Left ventricle myocardium inferior (tissue), 1 donor: ENCODE results near the gene CHKB. TPM values are rescaled to one million over a fixed set of nuclear protein-coding genes. Genes with fewer than 3 reads are reported as not detected.

Experiments
- DNase-seq: peaks from one replicate; pipeline ENCODE4 v3.0.0-alpha.2; 2020
- H3K27ac ChIP-seq: fragments of 200-600 bp; replicated peaks from 2 replicates; pipeline ENCODE4 v1.8.0; 2021
- H3K27me3 ChIP-seq: fragments of 200-600 bp; 2 replicates; pipeline ENCODE4 v1.8.0; 2021; ENCODE audit warnings: low read depth
- H3K36me3 ChIP-seq: fragments of 200-600 bp; 2 replicates; pipeline ENCODE4 v1.8.0; 2021
- H3K4me1 ChIP-seq: fragments of 200-600 bp; 2 replicates; pipeline ENCODE4 v1.8.0; 2021
- H3K4me3 ChIP-seq: fragments of 200-600 bp; 2 replicates; pipeline ENCODE4 v1.8.0; 2021; ENCODE audit warnings: mild to moderate bottlenecking, moderate library complexity
- H3K9me3 ChIP-seq: fragments of 200-600 bp; replicated peaks from 2 replicates; pipeline ENCODE4 v1.8.0; 2021
- intact Hi-C: fragments of 100-400 bp; cut with micrococcal nuclease; formaldehyde crosslinking; loops from one replicate; pipeline ENCODE4 v1.11.0; 2022
- total RNA-seq: library from RNA; stranded (reverse); fragmentation: NEBNext Ultra II Directional; extraction: Animal tissue kit (Norgen Biotek cat#: 25700); gene quantifications from one replicate; pipeline ENCODE4 v1.2.1, GENCODE V29; 2021
- TF ChIP-seq, protein P1 (sequence below): fragments of 200-600 bp; IDR thresholded peaks from 2 replicates; pipeline ENCODE4 v1.8.0; 2021; ENCODE audit warnings: antibody characterized with exemption, mild to moderate bottlenecking, borderline replicate concordance
- donor health status: DM: no; HTN: yes; CAD: no; lungs with severe emphysema.

Gene CHKB
- total RNA-seq, 1 donor from 2014 or later, result 36.0 TPM

DNA sequence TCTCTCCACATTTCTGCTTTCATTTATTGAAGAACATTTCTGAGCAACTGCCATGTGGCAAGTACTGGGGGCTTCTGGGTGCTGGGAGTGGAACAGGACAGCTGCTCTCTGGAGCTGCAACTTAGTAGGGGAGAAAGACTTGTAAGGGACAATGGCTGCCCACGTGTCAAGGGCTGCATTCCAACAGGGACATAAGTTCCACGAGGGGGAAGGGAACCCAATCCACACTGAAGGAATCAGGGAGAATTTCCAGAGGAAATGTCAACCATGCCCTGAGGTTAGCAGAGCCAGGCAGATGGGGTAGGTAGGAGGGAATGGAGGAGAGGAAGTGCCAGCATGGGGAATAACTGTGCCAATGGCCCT, 19.7 kb upstream of the CHKB start:
- DNase-seq, result no peak
- Histone ChIP-seq H3K36me3 (no peaks in the 10 kb centered on the region), H3K9me3 (no peaks in the 10 kb centered on the region), H3K4me3 (no peak overlapping the region), H3K4me1 (peaks cover 17% of the 10 kb centered on the region), H3K27ac (no peak overlapping the region), H3K27me3 (peaks cover 91% of the 10 kb centered on the region)
- TF ChIP-seq, protein P1, sequence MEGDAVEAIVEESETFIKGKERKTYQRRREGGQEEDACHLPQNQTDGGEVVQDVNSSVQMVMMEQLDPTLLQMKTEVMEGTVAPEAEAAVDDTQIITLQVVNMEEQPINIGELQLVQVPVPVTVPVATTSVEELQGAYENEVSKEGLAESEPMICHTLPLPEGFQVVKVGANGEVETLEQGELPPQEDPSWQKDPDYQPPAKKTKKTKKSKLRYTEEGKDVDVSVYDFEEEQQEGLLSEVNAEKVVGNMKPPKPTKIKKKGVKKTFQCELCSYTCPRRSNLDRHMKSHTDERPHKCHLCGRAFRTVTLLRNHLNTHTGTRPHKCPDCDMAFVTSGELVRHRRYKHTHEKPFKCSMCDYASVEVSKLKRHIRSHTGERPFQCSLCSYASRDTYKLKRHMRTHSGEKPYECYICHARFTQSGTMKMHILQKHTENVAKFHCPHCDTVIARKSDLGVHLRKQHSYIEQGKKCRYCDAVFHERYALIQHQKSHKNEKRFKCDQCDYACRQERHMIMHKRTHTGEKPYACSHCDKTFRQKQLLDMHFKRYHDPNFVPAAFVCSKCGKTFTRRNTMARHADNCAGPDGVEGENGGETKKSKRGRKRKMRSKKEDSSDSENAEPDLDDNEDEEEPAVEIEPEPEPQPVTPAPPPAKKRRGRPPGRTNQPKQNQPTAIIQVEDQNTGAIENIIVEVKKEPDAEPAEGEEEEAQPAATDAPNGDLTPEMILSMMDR, result no peak
- intact Hi-C loops, result no loop called here

DNA sequence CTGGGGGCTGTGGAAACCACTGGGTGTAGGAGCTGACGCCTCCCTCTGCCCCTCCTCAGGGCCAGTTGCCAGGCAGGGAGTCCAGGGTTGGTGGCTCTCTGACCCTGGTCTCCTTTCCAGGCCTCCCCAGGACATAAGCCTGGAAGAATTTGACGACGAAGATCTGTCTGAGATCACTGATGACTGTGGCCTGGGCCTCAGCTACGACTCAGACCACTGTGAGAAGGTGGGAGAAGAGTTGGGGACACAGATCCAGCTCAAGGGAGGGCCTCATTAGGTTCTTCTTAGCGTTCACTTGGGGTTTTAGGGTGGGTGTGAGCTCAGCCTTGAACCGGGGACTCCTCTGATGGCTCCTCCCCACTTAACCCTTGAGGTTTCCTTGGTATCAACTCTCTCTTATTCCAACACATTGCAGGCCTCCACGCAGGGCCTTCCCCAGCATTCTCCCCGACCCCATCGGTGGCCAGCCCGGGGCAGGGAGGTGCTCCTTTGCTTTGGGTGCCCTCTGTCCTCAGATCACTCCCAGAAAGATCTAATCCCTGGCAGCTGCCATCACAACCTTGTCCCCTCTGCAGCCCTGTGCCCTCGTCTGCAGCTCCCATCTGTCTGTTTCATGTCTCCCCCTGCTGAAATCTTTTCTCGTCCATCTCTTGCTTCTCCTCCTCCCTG, 19.2 kb upstream of the CHKB start:
- no peaks in the 10 kb centered on the region for H3K9me3 ChIP-seq
- TF ChIP-seq, protein P1, result no peak
- intact Hi-C loops, result no loop called here
- H3K27ac ChIP-seq, result no peak overlapping the region
- H3K4me1 ChIP-seq, result peaks cover 17% of the 10 kb centered on the region
- DNase-seq, result no peak
- no peaks in the 10 kb centered on the region for H3K36me3 ChIP-seq
- H3K27me3 ChIP-seq, result peaks cover 86% of the 10 kb centered on the region
- no peak overlapping the region for H3K4me3 ChIP-seq

DNA sequence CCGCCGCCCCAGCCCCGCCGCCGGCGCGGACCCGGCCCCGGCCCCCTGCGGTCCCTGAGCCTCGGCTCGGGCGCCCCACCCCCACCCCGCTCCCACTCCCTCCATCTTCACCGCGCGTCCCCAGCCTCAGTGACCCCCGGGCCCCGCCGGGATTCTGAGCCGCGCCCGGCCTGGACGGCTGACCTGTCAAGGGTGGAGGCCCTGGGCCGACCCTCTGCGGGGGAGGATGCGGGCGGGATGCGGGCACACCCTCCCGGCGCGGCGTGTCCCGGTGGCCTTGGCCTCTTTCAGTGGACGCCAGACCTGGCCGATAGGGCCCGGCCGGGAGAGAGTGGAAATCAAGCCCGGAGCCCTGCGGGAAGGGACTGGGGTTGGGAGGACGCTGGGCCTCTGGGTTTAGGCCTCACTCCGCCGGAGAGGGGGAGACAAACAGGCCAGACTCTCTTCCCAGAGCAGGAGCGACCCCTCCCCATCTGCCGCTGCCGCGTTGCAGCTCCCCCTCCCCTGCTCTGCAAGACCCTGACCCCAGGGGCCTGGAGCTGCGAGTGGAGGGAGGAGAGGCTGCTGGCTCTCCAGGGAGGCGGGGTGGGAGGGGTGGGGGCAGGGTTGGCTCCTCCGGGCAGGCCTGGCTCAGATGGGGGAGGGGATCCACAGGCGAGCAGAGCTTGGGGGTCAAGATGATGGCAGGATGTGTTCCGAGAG, 18.5 kb upstream of the CHKB start:
- Histone ChIP-seq H3K4me1 (peaks cover 17% of the 10 kb centered on the region), H3K9me3 (no peaks in the 10 kb centered on the region), H3K4me3 (peak overlapping the region; percentile 63), H3K36me3 (no peaks in the 10 kb centered on the region), H3K27ac (no peak overlapping the region), H3K27me3 (peaks cover 79% of the 10 kb centered on the region)
- DNase-seq, result no peak
- TF ChIP-seq, protein P1, result no peak
- intact Hi-C loops, result no loop called here

DNA sequence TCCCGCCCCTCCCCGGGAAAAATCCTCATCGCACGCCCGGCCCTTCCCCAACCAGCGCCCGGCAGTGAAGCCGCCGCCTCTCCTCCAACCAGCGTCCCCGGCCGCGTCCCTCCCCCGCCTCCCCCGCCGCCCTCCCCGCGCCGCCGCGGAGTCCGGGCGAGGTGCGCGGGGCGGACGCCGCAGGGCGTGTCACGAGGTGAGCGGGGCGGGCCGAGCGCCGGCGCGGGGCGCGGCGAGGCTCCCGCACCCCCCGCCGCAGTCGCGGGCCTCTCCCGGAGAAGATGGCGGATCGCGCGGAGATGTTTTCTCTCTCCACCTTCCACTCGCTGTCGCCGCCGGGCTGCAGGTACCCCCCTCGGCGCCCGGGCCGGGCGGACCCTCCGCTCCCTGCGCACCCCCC, 17.9 kb upstream of the CHKB start, which contains the start of gene MAPK8IP2:
Gene MAPK8IP2, plus strand, starts transcription at position 256 of the 400 bp plus-strand sequence. Its CDS starts 26 bp downstream, at position 282.
- H3K36me3 ChIP-seq, result no peaks in the 10 kb centered on the region
- no peak for DNase-seq
- H3K4me3 ChIP-seq, result peak within 1 kb of the TSS; percentile 63
- peaks cover 17% of the 10 kb centered on the region for H3K4me1 ChIP-seq
- no peak within 1 kb of the TSS for H3K27ac ChIP-seq
- peaks cover 74% of the 10 kb centered on the region for H3K27me3 ChIP-seq
- TF ChIP-seq, protein P1, result no peak
- no peaks in the 10 kb centered on the region for H3K9me3 ChIP-seq
- intact Hi-C loops, result no loop called here

- intact Hi-C loops, result no loop called here
- Histone ChIP-seq H3K36me3 (no peaks in the 10 kb centered on the region), H3K4me1 (peaks cover 17% of the 10 kb centered on the region), H3K27me3 (peaks cover 68% of the 10 kb centered on the region), H3K9me3 (no peaks in the 10 kb centered on the region), H3K27ac (no peak overlapping the region), H3K4me3 (peak overlapping the region; percentile 63)
- TF ChIP-seq, protein P1, result no peak
- DNase-seq, result peak; percentile 56
These were observed 17.3 kb upstream of the CHKB start for GRCh38 chr22:50599816-50600455.
